Activated naive CD8-positive, alpha-beta T cell treated with anti-CD3 and anti-CD28 coated beads for 36 hours (primary cell): Measurements from ENCODE around the gene TAF1L. TPM values are rescaled to one million over a fixed set of nuclear protein-coding genes. Genes with fewer than 3 reads are reported as not detected.

Experiments used
- total RNA-seq, 2 experiments: library from RNA; stranded (reverse); gene quantifications; one replicate each; pipeline ENCODE4 v1.2.3, GENCODE V29; 2021

Gene TAF1L
- total RNA-seq, 2 experiments from 2014 or later, result 0.04 TPM

Other genes with a start within 250 kb of the TAF1L start
- 1 to 10 TPM; 8.6 to 9.9 TPM for gene RIGI, start 109.5 kb downstream of the TAF1L start, total RNA-seq
- 10 to 100 TPM; 13.3 to 15.9 TPM for gene SMIM27, start 83.3 kb downstream of the TAF1L start, total RNA-seq
- 10 to 100 TPM; 21.1 to 21.7 TPM for gene TOPORS, start 83.1 kb downstream of the TAF1L start, total RNA-seq
- 10 to 100 TPM; 59.3 to 60.2 TPM for gene NDUFB6, start 62.5 kb downstream of the TAF1L start, total RNA-seq
- gene TMEM215, start 147.9 kb upstream of the TAF1L start, total RNA-seq, result not detected